H1 (cell line): Measurements from ENCODE around the gene CDKN2C. TPM values are rescaled to one million over a fixed set of nuclear protein-coding genes. Genes with fewer than 3 reads are reported as not detected.

Experiments used
- BCL11A ChIP-seq, 2 experiments: IDR thresholded peaks; one replicate each; pipeline ENCODE4 v1.6.1; 2011; ENCODE audit warnings: low read depth in 2 of 2, low read length in 2 of 2, mild to moderate bottlenecking in 2 of 2
- CBX5 ChIP-seq: fragments of 300-800, 300-1000 bp; sonication (generic); IDR thresholded peaks from 2 replicates; pipeline ENCODE4 v1.7.1; 2016; ENCODE audit warnings: antibody characterized with exemption, low read length, low read depth
- JUN ChIP-seq: IDR thresholded peaks from 2 replicates; pipeline ENCODE4 v1.6.1; 2011; ENCODE audit warnings: low read depth, mild to moderate bottlenecking, improper control_type of control experiment, low read length
- KDM5A ChIP-seq: fragments of 200-600 bp; IDR thresholded peaks from 2 replicates; pipeline ENCODE4 v1.7.1; 2012; ENCODE audit warnings: mild to moderate bottlenecking, low read length, inconsistent platforms, mixed read lengths
- NANOG ChIP-seq: IDR thresholded peaks from 2 replicates; pipeline ENCODE4 v1.6.1; 2011; ENCODE audit warnings: low read length, low read depth, mild to moderate bottlenecking, inconsistent platforms; ENCODE audit not compliant: insufficient read depth, poor library complexity, severe bottlenecking
- SIX5 ChIP-seq: IDR thresholded peaks from 2 replicates; pipeline ENCODE4 v1.6.1; 2011; ENCODE audit warnings: mild to moderate bottlenecking, low read depth, low read length
- SP1 ChIP-seq: IDR thresholded peaks from 2 replicates; pipeline ENCODE4 v1.6.1; 2011; ENCODE audit warnings: low read depth, low read length
- polyA plus RNA-seq, 7 experiments: library from polyadenylated mRNA; depleted of rRNA in 3 of 7; stranded (reverse) in 5 of 7; unstranded in 2 of 7; fragments of >200 nt in 5 of 7; fragments of 200-250 nt in 2 of 7; gene quantifications; 1 replicate in 5 of 7; 2 replicates in 1 of 7; 4 replicates in 1 of 7; pipeline versions ENCODE4 v1.2.1 to v1.2.3, GENCODE V29; 2011 to 2013; ENCODE audit warnings: missing spikeins in 2 of 7, mixed read lengths in 2 of 7
- total RNA-seq: library from RNA; stranded (reverse); fragmentation: NEBNext Ultra II Directional; extraction: Animal tissue kit (Norgen Biotek cat#: 25700); gene quantifications from 2 replicates; pipeline ENCODE4 v1.2.1, GENCODE V29; 2021
- TF ChIP-seq, protein P1 (sequence below): IDR thresholded peaks from 2 replicates; pipeline ENCODE4 v1.6.1; 2012; ENCODE audit warnings: low read length, inconsistent platforms
- TF ChIP-seq, protein P2 (sequence below): fragments of 300-600 bp; sonication (generic); IDR thresholded peaks from 2 replicates; pipeline ENCODE4 v1.7.1; 2012; ENCODE audit warnings: low read length, moderate library complexity, mild to moderate bottlenecking, inconsistent platforms; ENCODE audit not compliant: insufficient replicate concordance

The CDKN2C gene
- total and polyA plus RNA-seq, 2 of the 8 experiments (the other 6 are each of a cell fraction or from before 2014, with no cell fraction given): not detected

DNA sequence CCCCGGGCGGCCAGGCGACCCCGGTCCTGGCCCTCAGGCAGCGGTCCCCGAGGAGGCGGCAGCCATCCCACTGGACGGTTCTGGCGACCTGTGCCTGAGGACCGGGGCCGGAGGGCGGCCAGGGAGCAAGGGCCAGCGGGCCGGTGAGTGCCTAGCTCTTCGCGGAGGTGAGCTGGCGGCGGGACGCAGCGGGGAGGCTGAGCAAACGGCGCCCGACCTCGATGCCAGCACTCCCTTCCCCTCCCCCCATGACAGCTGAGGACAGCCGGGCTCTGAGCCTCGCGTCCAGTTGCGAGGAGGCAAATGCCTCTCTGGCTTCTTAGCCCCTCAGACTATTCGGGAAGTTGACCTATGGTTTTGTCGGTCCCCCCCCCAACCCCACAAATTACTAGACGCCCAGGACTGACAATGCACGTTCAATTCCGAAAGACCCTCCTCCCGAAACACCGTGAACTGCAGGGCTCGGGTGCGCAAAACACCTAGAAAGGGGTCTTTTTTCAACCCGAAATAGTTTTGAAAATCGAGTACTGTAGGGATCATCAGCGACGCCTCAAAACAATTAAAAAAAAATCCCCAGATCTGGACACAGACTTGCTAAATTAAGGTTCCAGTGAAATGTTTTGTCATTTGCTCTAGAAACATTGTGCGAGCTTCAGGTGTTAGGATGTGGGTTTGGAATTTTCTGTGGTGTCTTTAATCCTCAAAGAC, 8.3 kb downstream of the CDKN2C start (continued):
- TF ChIP-seq, protein P1, sequence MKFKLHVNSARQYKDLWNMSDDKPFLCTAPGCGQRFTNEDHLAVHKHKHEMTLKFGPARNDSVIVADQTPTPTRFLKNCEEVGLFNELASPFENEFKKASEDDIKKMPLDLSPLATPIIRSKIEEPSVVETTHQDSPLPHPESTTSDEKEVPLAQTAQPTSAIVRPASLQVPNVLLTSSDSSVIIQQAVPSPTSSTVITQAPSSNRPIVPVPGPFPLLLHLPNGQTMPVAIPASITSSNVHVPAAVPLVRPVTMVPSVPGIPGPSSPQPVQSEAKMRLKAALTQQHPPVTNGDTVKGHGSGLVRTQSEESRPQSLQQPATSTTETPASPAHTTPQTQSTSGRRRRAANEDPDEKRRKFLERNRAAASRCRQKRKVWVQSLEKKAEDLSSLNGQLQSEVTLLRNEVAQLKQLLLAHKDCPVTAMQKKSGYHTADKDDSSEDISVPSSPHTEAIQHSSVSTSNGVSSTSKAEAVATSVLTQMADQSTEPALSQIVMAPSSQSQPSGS: no peak
- TF ChIP-seq NANOG (peak; percentile 21), KDM5A (no peak), BCL11A (IDR thresholded peaks at IDR 0.05; ENCODE audit: low read depth in 2 of 2, low read length in 2 of 2) (no peak), SIX5 (no peak), CBX5 (no peak), JUN (no peak), SP1 (peak; percentile 54; the same call in 1 of the 2 replicates)
- TF ChIP-seq, protein P2, sequence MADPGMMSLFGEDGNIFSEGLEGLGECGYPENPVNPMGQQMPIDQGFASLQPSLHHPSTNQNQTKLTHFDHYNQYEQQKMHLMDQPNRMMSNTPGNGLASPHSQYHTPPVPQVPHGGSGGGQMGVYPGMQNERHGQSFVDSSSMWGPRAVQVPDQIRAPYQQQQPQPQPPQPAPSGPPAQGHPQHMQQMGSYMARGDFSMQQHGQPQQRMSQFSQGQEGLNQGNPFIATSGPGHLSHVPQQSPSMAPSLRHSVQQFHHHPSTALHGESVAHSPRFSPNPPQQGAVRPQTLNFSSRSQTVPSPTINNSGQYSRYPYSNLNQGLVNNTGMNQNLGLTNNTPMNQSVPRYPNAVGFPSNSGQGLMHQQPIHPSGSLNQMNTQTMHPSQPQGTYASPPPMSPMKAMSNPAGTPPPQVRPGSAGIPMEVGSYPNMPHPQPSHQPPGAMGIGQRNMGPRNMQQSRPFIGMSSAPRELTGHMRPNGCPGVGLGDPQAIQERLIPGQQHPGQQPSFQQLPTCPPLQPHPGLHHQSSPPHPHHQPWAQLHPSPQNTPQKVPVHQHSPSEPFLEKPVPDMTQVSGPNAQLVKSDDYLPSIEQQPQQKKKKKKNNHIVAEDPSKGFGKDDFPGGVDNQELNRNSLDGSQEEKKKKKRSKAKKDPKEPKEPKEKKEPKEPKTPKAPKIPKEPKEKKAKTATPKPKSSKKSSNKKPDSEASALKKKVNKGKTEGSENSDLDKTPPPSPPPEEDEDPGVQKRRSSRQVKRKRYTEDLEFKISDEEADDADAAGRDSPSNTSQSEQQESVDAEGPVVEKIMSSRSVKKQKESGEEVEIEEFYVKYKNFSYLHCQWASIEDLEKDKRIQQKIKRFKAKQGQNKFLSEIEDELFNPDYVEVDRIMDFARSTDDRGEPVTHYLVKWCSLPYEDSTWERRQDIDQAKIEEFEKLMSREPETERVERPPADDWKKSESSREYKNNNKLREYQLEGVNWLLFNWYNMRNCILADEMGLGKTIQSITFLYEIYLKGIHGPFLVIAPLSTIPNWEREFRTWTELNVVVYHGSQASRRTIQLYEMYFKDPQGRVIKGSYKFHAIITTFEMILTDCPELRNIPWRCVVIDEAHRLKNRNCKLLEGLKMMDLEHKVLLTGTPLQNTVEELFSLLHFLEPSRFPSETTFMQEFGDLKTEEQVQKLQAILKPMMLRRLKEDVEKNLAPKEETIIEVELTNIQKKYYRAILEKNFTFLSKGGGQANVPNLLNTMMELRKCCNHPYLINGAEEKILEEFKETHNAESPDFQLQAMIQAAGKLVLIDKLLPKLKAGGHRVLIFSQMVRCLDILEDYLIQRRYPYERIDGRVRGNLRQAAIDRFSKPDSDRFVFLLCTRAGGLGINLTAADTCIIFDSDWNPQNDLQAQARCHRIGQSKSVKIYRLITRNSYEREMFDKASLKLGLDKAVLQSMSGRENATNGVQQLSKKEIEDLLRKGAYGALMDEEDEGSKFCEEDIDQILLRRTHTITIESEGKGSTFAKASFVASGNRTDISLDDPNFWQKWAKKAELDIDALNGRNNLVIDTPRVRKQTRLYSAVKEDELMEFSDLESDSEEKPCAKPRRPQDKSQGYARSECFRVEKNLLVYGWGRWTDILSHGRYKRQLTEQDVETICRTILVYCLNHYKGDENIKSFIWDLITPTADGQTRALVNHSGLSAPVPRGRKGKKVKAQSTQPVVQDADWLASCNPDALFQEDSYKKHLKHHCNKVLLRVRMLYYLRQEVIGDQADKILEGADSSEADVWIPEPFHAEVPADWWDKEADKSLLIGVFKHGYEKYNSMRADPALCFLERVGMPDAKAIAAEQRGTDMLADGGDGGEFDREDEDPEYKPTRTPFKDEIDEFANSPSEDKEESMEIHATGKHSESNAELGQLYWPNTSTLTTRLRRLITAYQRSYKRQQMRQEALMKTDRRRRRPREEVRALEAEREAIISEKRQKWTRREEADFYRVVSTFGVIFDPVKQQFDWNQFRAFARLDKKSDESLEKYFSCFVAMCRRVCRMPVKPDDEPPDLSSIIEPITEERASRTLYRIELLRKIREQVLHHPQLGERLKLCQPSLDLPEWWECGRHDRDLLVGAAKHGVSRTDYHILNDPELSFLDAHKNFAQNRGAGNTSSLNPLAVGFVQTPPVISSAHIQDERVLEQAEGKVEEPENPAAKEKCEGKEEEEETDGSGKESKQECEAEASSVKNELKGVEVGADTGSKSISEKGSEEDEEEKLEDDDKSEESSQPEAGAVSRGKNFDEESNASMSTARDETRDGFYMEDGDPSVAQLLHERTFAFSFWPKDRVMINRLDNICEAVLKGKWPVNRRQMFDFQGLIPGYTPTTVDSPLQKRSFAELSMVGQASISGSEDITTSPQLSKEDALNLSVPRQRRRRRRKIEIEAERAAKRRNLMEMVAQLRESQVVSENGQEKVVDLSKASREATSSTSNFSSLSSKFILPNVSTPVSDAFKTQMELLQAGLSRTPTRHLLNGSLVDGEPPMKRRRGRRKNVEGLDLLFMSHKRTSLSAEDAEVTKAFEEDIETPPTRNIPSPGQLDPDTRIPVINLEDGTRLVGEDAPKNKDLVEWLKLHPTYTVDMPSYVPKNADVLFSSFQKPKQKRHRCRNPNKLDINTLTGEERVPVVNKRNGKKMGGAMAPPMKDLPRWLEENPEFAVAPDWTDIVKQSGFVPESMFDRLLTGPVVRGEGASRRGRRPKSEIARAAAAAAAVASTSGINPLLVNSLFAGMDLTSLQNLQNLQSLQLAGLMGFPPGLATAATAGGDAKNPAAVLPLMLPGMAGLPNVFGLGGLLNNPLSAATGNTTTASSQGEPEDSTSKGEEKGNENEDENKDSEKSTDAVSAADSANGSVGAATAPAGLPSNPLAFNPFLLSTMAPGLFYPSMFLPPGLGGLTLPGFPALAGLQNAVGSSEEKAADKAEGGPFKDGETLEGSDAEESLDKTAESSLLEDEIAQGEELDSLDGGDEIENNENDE: no peak
